ENCODE measurements around the gene KPNA4.
"Not testable (repeated sequence)": the region's sequence is repeated elsewhere in the genome, so short reads cannot be mapped to it uniquely, and the experiment has no call there.

Gene KPNA4

GRCh38 chr3:160490166-160490565, 75.2 kb downstream of the KPNA4 start:
- no peak for DNase-seq (ENCODE audit: low spot score)

GRCh38 chr3:160486459-160486869, 78.9 kb downstream of the KPNA4 start:
- peak; percentile 70 for DNase-seq (ENCODE audit: low spot score)

GRCh38 chr3:160482796-160483195, 82.6 kb downstream of the KPNA4 start:
- DNase-seq (ENCODE audit: low spot score), result no peak

- no peak for DNase-seq (ENCODE audit: low spot score)
Measured at GRCh38 chr3:160481856-160482255, 83.5 kb downstream of the KPNA4 start.

GRCh38 chr3:160480931-160481330, 84.4 kb downstream of the KPNA4 start:
- DNase-seq (ENCODE audit: low spot score), result no peak

- no peak for DNase-seq (ENCODE audit: low spot score)
Measured at GRCh38 chr3:160479376-160479775, 86.0 kb downstream of the KPNA4 start.

GRCh38 chr3:160478338-160478737, 87.0 kb downstream of the KPNA4 start:
- no peak for DNase-seq (ENCODE audit: low spot score)

GRCh38 chr3:160477750-160478149, 87.6 kb downstream of the KPNA4 start:
- DNase-seq (ENCODE audit: low spot score), result no peak

- DNase-seq (ENCODE audit: low spot score), result no peak
Measured at GRCh38 chr3:160475884-160476283, 89.5 kb downstream of the KPNA4 start.

GRCh38 chr3:160475153-160475552, 90.2 kb downstream of the KPNA4 start:
- DNase-seq (ENCODE audit: low spot score), result no peak

- DNase-seq (ENCODE audit: low spot score), result no peak
Measured at GRCh38 chr3:160474416-160474838, 90.9 kb downstream of the KPNA4 start.

- DNase-seq (ENCODE audit: low spot score), result no peak
Measured at GRCh38 chr3:160473978-160474377, 91.4 kb downstream of the KPNA4 start.

GRCh38 chr3:160473221-160473620, 92.2 kb downstream of the KPNA4 start:
- DNase-seq (ENCODE audit: low spot score), result no peak

- no peak for DNase-seq (ENCODE audit: low spot score)
Measured at GRCh38 chr3:160472344-160472743, 93.0 kb downstream of the KPNA4 start.

- DNase-seq (ENCODE audit: low spot score), result no peak
Measured at GRCh38 chr3:160471892-160472291, 93.5 kb downstream of the KPNA4 start.

GRCh38 chr3:160470181-160470580, 95.2 kb downstream of the KPNA4 start:
- DNase-seq (ENCODE audit: low spot score), result no peak

- DNase-seq (ENCODE audit: low spot score), result no peak
Measured at GRCh38 chr3:160464971-160465370, 100.4 kb downstream of the KPNA4 start.

- DNase-seq (ENCODE audit: low spot score), result no peak
Measured at GRCh38 chr3:160464321-160464720, 101.0 kb downstream of the KPNA4 start.

GRCh38 chr3:160460033-160460432, 105.3 kb downstream of the KPNA4 start:
- DNase-seq (ENCODE audit: low spot score), result no peak

GRCh38 chr3:160459450-160459970, 105.9 kb downstream of the KPNA4 start:
- no peak for DNase-seq (ENCODE audit: low spot score)

GRCh38 chr3:160458151-160458550, 107.2 kb downstream of the KPNA4 start:
- no peak for DNase-seq (ENCODE audit: low spot score)

GRCh38 chr3:160455846-160456245, 109.5 kb downstream of the KPNA4 start:
- DNase-seq (ENCODE audit: low spot score), result no peak

- DNase-seq (ENCODE audit: low spot score), result no peak
Measured at GRCh38 chr3:160454995-160455394, 110.4 kb downstream of the KPNA4 start.

- DNase-seq (ENCODE audit: low spot score), result not testable (repeated sequence)
Measured at GRCh38 chr3:160452251-160452650, 113.1 kb downstream of the KPNA4 start.

- DNase-seq (ENCODE audit: low spot score), result no peak
Measured at GRCh38 chr3:160451602-160452001, 113.8 kb downstream of the KPNA4 start.
